ENCODE results near the gene SPATA45. TPM values are rescaled to one million over a fixed set of nuclear protein-coding genes. Genes with fewer than 3 reads are reported as not detected.

The SPATA45 gene
- total RNA-seq, 6 donors from 2014 or later: 2.7 TPM; not detected in 5

DNA sequence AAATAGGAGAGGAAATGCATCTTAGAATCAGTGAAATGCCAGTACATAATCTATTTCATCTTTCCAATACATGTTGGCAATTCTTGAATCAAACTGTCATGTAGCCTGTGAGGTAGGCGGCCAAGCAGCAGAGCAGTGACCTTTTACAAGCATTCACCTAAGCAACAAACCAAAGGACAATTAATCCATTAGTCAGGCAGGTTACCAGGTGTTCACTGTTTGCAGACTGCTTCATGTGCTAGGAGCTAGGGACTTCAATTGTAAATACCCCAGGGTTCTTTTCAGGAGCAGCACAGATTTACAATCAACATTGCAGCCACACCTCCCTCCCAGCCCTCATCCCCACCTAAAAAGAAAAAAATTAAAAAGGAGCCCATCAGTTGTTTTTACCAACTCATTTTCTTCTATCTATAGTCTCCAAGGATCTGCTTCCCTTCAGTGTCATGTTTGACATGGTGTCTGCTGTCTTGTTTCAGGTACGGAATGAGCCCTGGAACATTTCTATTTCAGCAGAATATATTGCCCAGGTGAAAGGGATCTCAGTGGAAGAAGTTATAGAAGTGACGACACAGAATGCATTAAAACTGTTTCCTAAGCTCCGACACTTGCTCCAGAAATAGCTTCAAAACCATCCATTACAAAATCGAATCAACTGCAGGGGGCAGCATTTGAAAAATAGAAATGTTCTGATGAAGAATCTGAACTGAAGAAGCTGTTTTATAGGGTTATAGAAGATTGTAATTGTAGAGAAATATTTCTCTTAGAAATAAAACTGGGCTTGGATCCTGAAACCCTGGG, 32.7 kb downstream of the SPATA45 start:
- H3K4me1 ChIP-seq: peaks cover 0 to 6% (median 2%) of the 10 kb centered on the region in 4 donors
- no peak overlapping the region for H3K4me3 ChIP-seq
- no peaks in the 10 kb centered on the region for H3K9me3 ChIP-seq
- H3K27me3 ChIP-seq: no peaks in the 10 kb centered on the region
- H3K36me3 ChIP-seq: peaks cover 0 to 1% (median 0%) of the 10 kb centered on the region in 4 donors
- WGBS, 2 donors: 60 to 69% methylated on average over 5 of the region's 5 CpGs
- TF ChIP-seq EP300 (IDR thresholded peaks at IDR 0.05) (no peak), CTCF (IDR thresholded peaks at IDR 0.05) (peak in 3 of 6 experiments; percentile 9 to 23 (median 19)), POLR2AphosphoS5 (IDR thresholded peaks at IDR 0.05) (no peak), POLR2A (IDR thresholded peaks at IDR 0.05) (no peak)
- no peak overlapping the region for H3K27ac ChIP-seq
- ATAC-seq (ENCODE audit: low FRiP score in 2 of 2): no peak
- DNase-seq: no peak

GRCh38 chr1:212805767-212806166, 41.7 kb downstream of the SPATA45 start:
- no peaks in the 10 kb centered on the region for H3K9me3 ChIP-seq
- ATAC-seq (ENCODE audit: low FRiP score in 2 of 2): no peak
- 81 to 84% methylated on average over 3 of the region's 3 CpGs for WGBS, 2 donors
- peaks cover 4 to 63% (median 12%) of the 10 kb centered on the region in 4 donors for H3K36me3 ChIP-seq
- TF ChIP-seq CTCF (IDR thresholded peaks at IDR 0.05): no peak
- no peak for TF ChIP-seq POLR2A (IDR thresholded peaks at IDR 0.05)
- TF ChIP-seq EP300 (IDR thresholded peaks at IDR 0.05): no peak
- no peak for TF ChIP-seq POLR2AphosphoS5 (IDR thresholded peaks at IDR 0.05)
- no peaks in the 10 kb centered on the region for H3K4me1 ChIP-seq
- H3K27ac ChIP-seq: no peak overlapping the region
- H3K4me3 ChIP-seq: no peak overlapping the region
- DNase-seq: no peak
- no peaks in the 10 kb centered on the region for H3K27me3 ChIP-seq

DNA sequence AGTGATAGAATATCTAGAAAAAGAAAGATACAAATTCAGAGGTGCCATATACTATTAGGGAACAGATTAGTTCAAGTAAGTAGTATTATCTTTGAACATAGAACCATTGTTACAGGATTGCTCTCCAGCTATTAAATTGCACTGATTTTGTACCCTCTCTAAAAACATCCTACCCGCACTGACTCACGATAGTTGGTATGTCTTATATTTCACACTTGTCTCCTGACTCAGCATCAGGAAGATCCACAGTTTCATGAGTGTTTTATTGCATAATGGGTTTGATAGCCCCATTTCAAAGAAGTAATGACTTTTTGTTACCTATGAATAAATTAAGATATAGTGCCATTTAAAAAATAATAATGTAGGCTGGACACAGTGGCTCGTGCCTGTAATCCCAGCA, 49.8 kb downstream of the SPATA45 start:
- no peak for ATAC-seq (ENCODE audit: low FRiP score in 2 of 2)

GRCh38 chr1:212794561-212795014, 52.9 kb downstream of the SPATA45 start:
- peaks cover 0 to 4% (median 0%) of the 10 kb centered on the region in 4 donors for H3K9me3 ChIP-seq
- H3K27me3 ChIP-seq: no peaks in the 10 kb centered on the region
- ATAC-seq (ENCODE audit: low FRiP score in 2 of 2) (peak in 1 of 2 donors; percentile 65), DNase-seq (no peak)
- peaks cover 0 to 16% (median 6%) of the 10 kb centered on the region in 4 donors for H3K36me3 ChIP-seq
- TF ChIP-seq POLR2A (IDR thresholded peaks at IDR 0.05) (peak in 1 of 4 donors; percentile 18), EP300 (IDR thresholded peaks at IDR 0.05) (no peak), POLR2AphosphoS5 (IDR thresholded peaks at IDR 0.05) (no peak), CTCF (IDR thresholded peaks at IDR 0.05) (no peak)
- H3K27ac ChIP-seq: peak overlapping the region in 3 of 4 donors; percentile 17 to 44 (median 27)
- WGBS, 2 donors: 42 to 50% methylated on average over 1 of the region's 1 CpG
- H3K4me1 ChIP-seq: peaks cover 16 to 21% (median 19%) of the 10 kb centered on the region in 4 donors
- no peak overlapping the region for H3K4me3 ChIP-seq

More for the DNA sequence above, 49.8 kb downstream of the SPATA45 start:
- WGBS, 2 donors: 90 to 91% methylated on average over 3 of the region's 3 CpGs
- TF ChIP-seq EP300 (IDR thresholded peaks at IDR 0.05) (no peak), CTCF (IDR thresholded peaks at IDR 0.05) (no peak), POLR2AphosphoS5 (IDR thresholded peaks at IDR 0.05) (no peak), POLR2A (IDR thresholded peaks at IDR 0.05) (no peak)
- no peak overlapping the region for H3K27ac ChIP-seq
- H3K4me3 ChIP-seq: no peak overlapping the region
- DNase-seq: no peak
- H3K9me3 ChIP-seq: no peaks in the 10 kb centered on the region
- H3K36me3 ChIP-seq: peaks cover 0 to 34% (median 9%) of the 10 kb centered on the region in 4 donors
- peaks cover 2 to 5% (median 4%) of the 10 kb centered on the region in 4 donors for H3K4me1 ChIP-seq
- H3K27me3 ChIP-seq: no peaks in the 10 kb centered on the region
